Suprapubic skin (tissue), 4 donors: ENCODE results near the gene PC. TPM values are rescaled to one million over a fixed set of nuclear protein-coding genes. Genes with fewer than 3 reads are reported as not detected.

Source experiments
- DNase-seq, 2 donors: peaks; one replicate each; pipeline ENCODE4 v3.0.0-alpha.2; 2019; ENCODE audit warnings: low spot score in 2 of 2
- H3K27ac ChIP-seq: fragments of 200-600 bp; sonication (generic); one replicate; pipeline ENCODE4 v1.5.1; 2019
- H3K27me3 ChIP-seq: fragments of 200-600 bp; sonication (generic); one replicate; pipeline ENCODE4 v1.5.1; 2019
- H3K36me3 ChIP-seq: fragments of 200-600 bp; sonication (generic); one replicate; pipeline ENCODE4 v1.5.1; 2019
- H3K4me1 ChIP-seq: fragments of 200-600 bp; sonication (generic); one replicate; pipeline ENCODE4 v1.5.1; 2019
- H3K4me3 ChIP-seq: fragments of 200-600 bp; sonication (generic); one replicate; pipeline ENCODE4 v1.5.1; 2019; ENCODE audit warnings: mild to moderate bottlenecking
- H3K9me3 ChIP-seq: fragments of 200-600 bp; sonication (generic); one replicate; pipeline ENCODE4 v1.5.1; 2019
- EP300 ChIP-seq: sonication (generic); formaldehyde crosslinking; IDR thresholded peaks from one replicate; pipeline ENCODE4 v1.6.1; 2017; ENCODE audit warnings: antibody characterized with exemption
- POLR2A ChIP-seq, 2 donors: fragments of 450-650 bp; IDR thresholded peaks; one replicate each; pipeline ENCODE4 v1.6.1; 2017; ENCODE audit warnings: antibody characterized with exemption in 2 of 2, mild to moderate bottlenecking in 2 of 2, moderate library complexity in 2 of 2
- POLR2AphosphoS5 ChIP-seq, 3 donors: sonication (generic); formaldehyde crosslinking; IDR thresholded peaks; one replicate each; pipeline ENCODE4 v1.6.1; 2017; ENCODE audit warnings: antibody characterized with exemption in 3 of 3
- WGBS: methylation state at CpG from one replicate; pipeline ENCODE4 v1.1.5; 2018; 5-methylcytosine and 5-hydroxymethylcytosine counted together
- total RNA-seq, 4 donors: library from RNA; depleted of rRNA; stranded (reverse); fragments of >200 nt; gene quantifications; one replicate each; pipeline ENCODE4 v1.1.0, GENCODE V29; 2016
- TF ChIP-seq, protein P1 (sequence below), 2 donors: fragments of 200-600 bp in 1 of 2; fragments of 450-650 bp in 1 of 2; sonication (generic) in 1 of 2; IDR thresholded peaks; one replicate each; pipeline ENCODE4 v1.5.1; 2016 to 2019; ENCODE audit warnings: antibody characterized with exemption in 2 of 2, mild to moderate bottlenecking in 1 of 2, moderate library complexity in 1 of 2

PC gene
- total RNA-seq, 4 donors from 2014 or later: 10.8 to 25.4 (median 13.9) TPM

DNA sequence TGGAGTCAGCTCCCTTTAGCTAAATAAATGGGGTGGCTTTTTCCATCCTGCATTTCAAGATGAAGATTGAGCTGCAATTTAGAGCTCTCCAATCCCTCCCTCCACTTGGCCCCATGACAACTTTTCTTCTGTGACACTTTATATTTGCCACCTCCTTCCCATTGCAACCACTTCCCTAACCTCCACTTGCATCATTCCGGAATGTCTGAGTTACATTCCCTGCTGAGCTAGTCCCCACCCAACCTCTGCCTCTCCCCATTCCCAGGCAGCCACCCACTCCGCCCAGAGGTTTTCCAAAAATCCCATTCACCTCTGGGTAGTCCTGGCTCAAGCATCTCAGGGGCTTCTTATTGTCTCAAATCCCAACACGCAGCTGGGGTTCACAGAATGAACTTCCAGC lies 24.7 kb downstream of the PC start:
- Histone ChIP-seq H3K4me3 (no peak overlapping the region), H3K36me3 (no peaks in the 10 kb centered on the region), H3K9me3 (no peaks in the 10 kb centered on the region), H3K27ac (no peak overlapping the region), H3K4me1 (peaks cover 16% of the 10 kb centered on the region), H3K27me3 (no peaks in the 10 kb centered on the region)
- DNase-seq: no peak
- no peak for TF ChIP-seq POLR2AphosphoS5 (IDR thresholded peaks at IDR 0.05)
- no peak for TF ChIP-seq POLR2A (IDR thresholded peaks at IDR 0.05)
- TF ChIP-seq EP300: no peak
- TF ChIP-seq, protein P1, sequence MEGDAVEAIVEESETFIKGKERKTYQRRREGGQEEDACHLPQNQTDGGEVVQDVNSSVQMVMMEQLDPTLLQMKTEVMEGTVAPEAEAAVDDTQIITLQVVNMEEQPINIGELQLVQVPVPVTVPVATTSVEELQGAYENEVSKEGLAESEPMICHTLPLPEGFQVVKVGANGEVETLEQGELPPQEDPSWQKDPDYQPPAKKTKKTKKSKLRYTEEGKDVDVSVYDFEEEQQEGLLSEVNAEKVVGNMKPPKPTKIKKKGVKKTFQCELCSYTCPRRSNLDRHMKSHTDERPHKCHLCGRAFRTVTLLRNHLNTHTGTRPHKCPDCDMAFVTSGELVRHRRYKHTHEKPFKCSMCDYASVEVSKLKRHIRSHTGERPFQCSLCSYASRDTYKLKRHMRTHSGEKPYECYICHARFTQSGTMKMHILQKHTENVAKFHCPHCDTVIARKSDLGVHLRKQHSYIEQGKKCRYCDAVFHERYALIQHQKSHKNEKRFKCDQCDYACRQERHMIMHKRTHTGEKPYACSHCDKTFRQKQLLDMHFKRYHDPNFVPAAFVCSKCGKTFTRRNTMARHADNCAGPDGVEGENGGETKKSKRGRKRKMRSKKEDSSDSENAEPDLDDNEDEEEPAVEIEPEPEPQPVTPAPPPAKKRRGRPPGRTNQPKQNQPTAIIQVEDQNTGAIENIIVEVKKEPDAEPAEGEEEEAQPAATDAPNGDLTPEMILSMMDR (IDR thresholded peaks at IDR 0.05): no peak
- WGBS: 92% methylated on average over 3 of the region's 3 CpGs

DNA sequence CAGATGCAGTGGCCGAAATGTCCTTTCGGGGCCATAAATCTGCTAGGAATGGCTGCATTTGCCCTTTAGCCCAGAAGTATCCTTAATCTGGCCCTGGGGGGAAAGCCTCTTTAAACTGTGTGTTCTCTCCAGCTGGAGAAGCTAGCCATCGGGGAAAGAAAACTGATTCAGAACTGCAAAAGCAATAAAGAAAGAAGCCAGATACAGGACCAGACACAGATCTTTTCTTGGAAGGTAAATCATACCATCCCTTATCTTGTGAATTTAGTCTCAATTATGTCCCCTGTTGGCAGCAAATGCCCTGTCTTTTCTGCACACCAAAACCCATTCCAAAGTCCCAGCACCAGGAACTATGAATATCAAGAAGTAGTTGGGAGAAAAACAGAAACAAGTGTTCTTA lies 25.6 kb downstream of the PC start:
- no peaks in the 10 kb centered on the region for H3K27me3 ChIP-seq
- no peak overlapping the region for H3K27ac ChIP-seq
- 90% methylated on average over 3 of the region's 3 CpGs for WGBS
- no peak for DNase-seq
- no peak for TF ChIP-seq POLR2A (IDR thresholded peaks at IDR 0.05)
- no peak for TF ChIP-seq POLR2AphosphoS5 (IDR thresholded peaks at IDR 0.05)
- TF ChIP-seq EP300: no peak
- TF ChIP-seq, protein P1 (IDR thresholded peaks at IDR 0.05): no peak
- no peaks in the 10 kb centered on the region for H3K9me3 ChIP-seq
- H3K4me1 ChIP-seq: peaks cover 16% of the 10 kb centered on the region
- H3K4me3 ChIP-seq: no peak overlapping the region
- H3K36me3 ChIP-seq: no peaks in the 10 kb centered on the region

DNA sequence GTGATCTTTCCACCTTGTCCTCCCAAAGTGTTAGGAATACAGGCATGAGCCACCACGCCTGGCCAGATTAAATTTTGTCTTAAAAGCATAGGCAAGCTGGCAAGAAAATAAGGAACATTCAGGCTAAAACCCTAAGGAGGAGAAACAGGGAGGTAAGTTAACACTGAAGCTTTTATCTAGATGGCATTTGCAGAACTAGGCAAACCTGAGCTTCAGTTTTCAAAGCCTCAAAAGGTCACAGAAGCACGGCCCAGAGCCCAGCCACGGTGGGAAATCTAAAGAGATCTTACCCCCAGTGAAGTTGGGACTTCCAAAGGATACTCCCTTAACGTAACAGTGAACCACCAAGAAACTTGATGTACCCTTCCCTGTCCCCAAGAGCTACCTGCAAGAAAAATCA lies 28.4 kb downstream of the PC start:
- H3K4me3 ChIP-seq: no peak overlapping the region
- WGBS: 83% methylated on average over 4 of the region's 4 CpGs
- H3K27ac ChIP-seq: no peak overlapping the region
- no peak for DNase-seq
- H3K36me3 ChIP-seq: no peaks in the 10 kb centered on the region
- H3K4me1 ChIP-seq: peaks cover 9% of the 10 kb centered on the region
- H3K9me3 ChIP-seq: no peaks in the 10 kb centered on the region
- no peaks in the 10 kb centered on the region for H3K27me3 ChIP-seq
- TF ChIP-seq POLR2A (IDR thresholded peaks at IDR 0.05): no peak
- TF ChIP-seq EP300: no peak
- TF ChIP-seq, protein P1 (IDR thresholded peaks at IDR 0.05): no peak
- TF ChIP-seq POLR2AphosphoS5 (IDR thresholded peaks at IDR 0.05): no peak

DNA sequence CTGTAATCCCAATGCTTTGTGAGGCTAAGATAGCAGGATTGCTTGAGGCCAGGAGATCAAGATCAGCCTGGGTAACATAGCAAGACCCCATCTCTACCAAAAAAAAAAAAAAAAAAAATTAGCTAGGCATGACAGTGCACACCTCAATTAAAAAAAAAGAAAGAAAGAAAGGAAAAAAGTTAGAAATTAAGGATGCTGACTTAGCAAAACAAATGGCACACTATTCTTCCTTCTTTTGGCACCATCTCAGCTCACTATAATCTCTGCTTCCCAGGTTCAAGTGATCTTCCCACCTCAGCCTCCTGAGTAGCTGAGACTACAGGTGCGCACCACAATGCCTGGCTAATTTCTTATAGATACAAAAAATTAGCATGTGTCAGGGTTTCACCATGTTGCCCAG lies 33.9 kb downstream of the PC start:
- Histone ChIP-seq H3K36me3 (no peaks in the 10 kb centered on the region), H3K27ac (no peak overlapping the region), H3K27me3 (no peaks in the 10 kb centered on the region), H3K9me3 (no peaks in the 10 kb centered on the region), H3K4me3 (no peak overlapping the region), H3K4me1 (no peaks in the 10 kb centered on the region)
- TF ChIP-seq POLR2AphosphoS5 (IDR thresholded peaks at IDR 0.05) (no peak), POLR2A (IDR thresholded peaks at IDR 0.05) (no peak), EP300 (no peak)
- TF ChIP-seq, protein P1 (IDR thresholded peaks at IDR 0.05): no peak
- WGBS: 100% methylated on average over 1 of the region's 1 CpG
- no peak for DNase-seq

DNA sequence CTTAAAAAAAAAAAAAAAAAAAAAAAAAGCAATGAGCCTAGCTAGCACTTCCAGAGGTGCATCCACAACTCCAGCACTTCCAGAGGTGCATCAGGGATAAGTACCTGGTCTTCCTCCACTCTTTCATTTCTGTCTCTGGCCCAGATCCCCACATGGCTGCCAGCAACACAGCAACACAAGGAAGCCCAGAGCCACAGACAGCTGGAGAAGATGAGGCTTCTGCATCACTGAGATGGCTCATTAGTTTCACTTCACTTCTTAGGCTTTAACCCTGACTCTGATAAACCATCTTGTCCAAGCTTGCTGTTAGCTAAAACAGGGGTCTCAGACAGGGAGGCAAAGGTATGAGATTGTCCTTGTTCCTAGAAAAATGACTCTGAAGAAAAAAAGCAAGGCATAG lies 35.6 kb downstream of the PC start:
- DNase-seq: no peak
- H3K4me1 ChIP-seq: no peaks in the 10 kb centered on the region
- H3K4me3 ChIP-seq: no peak overlapping the region
- TF ChIP-seq, protein P1 (IDR thresholded peaks at IDR 0.05): no peak
- TF ChIP-seq EP300 (no peak), POLR2AphosphoS5 (IDR thresholded peaks at IDR 0.05) (no peak), POLR2A (IDR thresholded peaks at IDR 0.05) (no peak)
- H3K36me3 ChIP-seq: no peaks in the 10 kb centered on the region
- no peaks in the 10 kb centered on the region for H3K9me3 ChIP-seq
- H3K27ac ChIP-seq: no peak overlapping the region
- H3K27me3 ChIP-seq: no peaks in the 10 kb centered on the region
